Stimulated activated CD8-positive, alpha-beta memory T cell treated with anti-CD3 and anti-CD28 coated beads, Interleukin-12 subunit alpha, Interleukin-12 subunit beta, amount 100 ng/mL, for 24 hours (primary cell): Measurements from ENCODE around the gene PNKD.

ENCODE experiments used
- DNase-seq: peaks from one replicate; pipeline ENCODE4 v3.0.0-alpha.2; 2020; ENCODE audit errors: extremely low read depth

Gene PNKD, protein sequence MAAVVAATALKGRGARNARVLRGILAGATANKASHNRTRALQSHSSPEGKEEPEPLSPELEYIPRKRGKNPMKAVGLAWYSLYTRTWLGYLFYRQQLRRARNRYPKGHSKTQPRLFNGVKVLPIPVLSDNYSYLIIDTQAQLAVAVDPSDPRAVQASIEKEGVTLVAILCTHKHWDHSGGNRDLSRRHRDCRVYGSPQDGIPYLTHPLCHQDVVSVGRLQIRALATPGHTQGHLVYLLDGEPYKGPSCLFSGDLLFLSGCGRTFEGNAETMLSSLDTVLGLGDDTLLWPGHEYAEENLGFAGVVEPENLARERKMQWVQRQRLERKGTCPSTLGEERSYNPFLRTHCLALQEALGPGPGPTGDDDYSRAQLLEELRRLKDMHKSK

DNA sequence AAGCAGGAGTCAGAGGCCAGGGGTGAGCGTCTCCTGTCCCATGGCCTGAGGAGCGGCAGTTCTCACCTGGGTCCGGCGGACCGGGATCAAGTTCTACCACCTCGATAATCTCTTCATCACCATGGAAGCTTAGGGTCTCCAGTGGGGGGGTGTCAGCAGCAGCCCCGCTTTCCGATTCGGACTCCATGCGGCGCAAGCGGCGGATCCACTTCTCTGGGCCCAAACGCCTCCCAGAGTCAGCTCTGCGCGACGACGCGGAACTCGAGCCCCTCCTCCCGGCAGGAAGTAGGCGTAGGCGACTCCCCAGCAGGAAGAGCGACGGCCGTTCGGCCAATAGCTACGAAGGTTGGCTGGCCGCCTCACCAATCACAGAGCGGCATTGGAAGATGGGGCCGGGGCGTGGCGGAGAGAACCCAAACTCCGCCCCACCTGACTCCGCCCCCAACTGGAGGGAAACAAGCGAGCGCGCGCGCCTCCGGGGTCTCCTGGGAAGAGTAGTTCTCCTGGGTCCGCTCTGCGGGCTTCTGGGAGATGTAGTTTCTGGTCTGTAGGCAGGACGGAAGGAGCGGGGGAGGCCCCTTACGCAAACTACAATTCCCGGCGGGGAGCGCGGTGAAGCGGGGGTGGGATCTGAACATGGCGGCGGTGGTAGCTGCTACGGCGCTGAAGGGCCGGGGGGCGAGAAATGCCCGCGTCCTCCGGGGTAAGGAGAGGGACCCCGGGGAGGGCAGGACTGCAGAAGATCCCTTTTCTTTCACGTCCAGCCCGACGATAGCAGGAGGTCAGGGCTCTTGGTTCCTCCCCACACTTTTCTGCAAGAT lies at the start of gene PNKD, which contains the start of gene AAMP:
PNKD (plus strand) TSS at position 620 of the 821 bp plus-strand sequence; CDS start at position 637, 17 bp downstream.
AAMP (minus strand) TSS at position 238 of the 821 bp plus-strand sequence; CDS start at position 187, 51 bp downstream.
- peak; percentile 100 for DNase-seq

DNA sequence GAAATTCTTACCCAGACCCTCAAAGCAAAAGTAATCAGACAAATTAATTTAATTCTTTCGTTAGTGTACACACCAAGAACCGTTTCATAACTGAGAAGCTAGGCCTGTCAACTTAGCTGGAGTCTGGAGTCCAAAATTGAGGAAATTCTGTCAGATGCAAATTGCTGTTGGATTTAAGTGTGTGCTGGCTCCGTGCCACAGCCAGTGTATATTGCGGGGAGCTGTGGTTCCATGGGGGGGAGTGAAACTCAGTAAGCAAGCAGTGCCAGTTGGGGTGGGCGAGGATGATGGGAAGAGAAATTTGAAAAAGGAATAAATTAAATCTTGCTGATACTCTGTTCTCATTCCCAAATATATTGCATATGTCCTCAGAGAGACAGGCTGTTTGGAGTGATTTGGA lies 49.3 kb upstream of the PNKD start:
- no peak for DNase-seq

DNA sequence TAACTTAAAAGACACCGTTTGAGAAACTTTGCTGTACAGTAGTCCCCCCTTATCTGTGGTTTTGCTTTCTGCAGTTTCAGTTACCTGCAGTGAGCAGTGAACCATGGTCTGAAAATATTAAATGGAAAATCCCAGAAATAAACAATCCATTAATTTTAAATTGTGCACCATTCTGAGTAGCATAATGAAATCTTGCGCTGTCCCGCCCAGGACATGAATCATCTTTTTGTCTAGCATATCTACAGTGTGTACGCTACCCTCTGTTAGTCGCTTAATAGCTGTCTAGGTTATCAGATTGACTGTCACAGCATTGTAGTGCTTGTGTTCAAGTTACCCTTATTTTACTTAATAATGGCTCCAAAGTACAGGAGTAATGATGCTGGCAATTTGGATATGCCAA lies 47.3 kb upstream of the PNKD start:
- no peak for DNase-seq

DNA sequence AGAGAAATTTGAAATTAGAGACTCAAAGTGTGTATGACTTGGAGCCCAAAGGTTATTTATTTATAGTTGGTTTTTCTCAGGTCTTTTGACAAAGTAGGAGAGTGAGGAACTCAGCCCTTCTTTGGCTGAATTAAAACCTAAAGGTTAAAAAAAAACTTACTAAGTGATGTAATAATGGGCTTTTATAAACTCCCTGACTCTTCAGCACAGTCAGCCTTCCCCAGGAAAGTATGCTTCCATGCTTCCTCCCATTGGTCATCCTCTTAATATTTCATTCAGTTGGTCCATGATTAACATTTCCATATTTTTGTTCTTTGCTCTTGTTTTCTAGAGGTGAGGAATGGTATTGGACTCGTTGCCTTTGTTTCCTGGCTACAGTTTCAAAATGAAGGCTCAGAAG lies 46.1 kb upstream of the PNKD start:
- DNase-seq = no peak

DNA sequence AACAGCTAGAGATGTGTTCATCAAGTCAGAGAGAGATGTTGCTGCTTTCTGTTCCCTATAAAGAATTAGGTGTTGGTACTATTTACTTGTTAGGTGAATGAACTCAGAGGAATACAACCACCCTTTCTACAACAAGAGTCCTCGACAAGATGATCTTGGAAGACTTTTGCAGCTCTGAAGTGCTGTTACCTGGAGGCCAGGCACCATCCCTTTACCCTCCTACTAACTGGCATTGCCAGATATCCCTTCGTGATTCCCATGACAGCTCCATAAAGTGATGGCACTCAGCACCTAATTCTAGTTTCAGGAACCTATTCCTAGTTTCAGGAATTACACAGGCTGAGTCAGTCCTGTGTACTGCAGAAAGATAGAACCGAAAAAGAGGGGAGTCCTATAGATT lies 43.4 kb upstream of the PNKD start:
- DNase-seq = no peak

DNA sequence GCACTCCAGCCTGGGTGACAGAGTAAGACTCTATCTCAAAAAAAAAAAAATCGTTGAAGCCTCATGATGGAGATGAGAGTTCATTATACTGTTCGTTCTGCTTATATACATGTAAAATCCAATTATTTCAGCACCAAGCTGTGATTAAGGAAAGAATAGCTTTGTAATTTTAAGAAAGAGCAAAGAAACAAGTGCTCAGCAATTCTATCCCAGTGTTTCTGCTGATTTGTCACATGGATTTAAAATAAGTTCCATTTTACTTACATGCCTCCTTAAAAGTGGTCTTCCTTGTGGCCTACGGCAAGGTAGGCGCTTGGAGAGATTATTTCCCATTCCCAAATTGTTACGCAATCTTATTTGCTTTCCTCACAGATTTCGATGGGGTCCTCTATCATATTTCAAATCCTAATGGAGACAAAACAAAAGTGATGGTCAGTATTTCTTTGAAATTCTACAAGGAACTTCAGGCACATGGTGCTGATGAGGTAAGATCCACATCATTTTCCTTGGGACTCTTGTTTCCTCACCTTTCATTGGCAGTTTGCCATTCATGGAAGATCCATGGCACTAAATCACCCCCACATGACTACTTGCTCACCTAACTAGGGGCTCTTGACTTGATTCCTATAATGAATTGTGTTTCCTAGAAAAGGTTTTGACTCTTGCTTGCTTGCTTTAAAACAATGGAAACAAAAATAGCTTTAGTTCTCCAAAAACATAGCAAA lies 41.8 kb upstream of the PNKD start:
- no peak for DNase-seq

DNA sequence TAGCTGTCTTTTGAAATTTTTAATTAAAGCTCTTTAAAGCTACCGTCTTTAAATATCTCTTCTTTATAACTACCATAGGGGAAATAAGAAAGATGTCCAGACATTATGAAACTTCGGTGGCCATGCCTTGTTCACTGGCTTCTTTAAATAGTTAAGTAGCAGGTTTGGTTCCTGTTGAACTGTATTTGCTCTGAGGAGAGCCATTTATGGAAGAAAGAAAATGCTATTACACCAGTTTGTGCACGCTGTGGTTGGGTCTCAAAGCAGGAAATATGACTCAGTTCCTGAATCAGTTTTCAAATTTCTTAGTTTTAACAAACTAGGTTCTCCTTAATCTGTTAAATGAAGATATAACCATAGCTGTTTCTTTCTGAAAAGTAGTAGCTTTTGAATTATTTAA lies 41.1 kb upstream of the PNKD start:
- DNase-seq = no peak

DNA sequence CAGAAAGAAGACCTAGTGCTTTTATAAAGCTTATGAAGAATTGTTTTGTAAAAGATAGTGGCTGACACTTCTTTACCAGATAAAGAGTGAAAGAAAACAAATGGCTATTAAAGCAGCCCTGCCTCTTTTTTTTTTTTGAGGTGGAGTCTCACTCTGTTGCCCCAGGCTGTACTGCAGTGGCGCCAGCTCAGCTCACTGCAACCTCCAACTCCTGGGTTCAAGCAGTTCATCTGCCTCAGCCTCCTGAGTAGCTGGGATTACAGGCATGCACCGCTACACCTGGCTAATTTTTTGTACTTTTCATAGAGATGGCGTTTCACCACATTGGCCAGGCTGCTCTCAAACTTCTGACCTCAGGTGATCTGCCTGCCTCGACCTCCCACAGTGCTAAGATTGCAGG lies 40.5 kb upstream of the PNKD start:
- DNase-seq = no peak

DNA sequence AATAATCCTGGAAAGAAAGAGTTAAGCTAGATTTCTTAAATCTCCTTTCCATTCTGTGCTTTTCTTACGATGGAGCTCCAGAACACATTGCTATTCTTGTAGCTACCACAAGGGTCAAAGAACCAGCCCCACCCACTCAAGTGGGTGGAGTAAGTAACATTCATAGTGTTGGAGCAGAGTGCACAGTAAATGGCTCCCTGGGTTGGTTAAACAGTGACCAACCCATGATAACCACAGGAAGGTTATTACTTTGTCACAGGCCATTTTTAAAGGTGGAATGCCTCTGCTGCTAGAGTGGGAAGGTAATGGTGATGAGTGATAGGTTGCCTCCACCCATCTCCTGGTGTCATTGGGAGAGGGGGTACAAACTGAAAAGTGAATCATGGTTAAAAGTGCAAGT lies 39.4 kb upstream of the PNKD start:
- DNase-seq = no peak

DNA sequence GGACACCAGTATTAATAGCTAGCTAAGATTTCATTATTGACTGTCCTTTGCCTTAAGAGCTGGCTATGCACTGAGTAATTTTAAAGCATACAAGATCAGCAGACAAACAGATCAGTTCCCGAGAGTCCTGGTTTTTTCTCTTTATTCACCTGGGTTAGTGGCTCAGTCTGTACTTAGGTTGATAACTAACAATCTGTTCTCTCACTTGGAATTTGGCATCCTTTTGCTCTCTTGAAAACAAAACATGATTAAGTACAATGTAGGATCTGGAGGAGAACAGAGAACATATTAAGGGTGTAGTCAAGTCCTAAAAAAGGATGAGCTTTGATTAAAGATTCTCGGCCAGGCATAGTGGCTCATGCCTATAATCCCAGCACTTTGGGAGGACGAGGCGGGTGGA lies 36.8 kb upstream of the PNKD start:
- DNase-seq = no peak

DNA sequence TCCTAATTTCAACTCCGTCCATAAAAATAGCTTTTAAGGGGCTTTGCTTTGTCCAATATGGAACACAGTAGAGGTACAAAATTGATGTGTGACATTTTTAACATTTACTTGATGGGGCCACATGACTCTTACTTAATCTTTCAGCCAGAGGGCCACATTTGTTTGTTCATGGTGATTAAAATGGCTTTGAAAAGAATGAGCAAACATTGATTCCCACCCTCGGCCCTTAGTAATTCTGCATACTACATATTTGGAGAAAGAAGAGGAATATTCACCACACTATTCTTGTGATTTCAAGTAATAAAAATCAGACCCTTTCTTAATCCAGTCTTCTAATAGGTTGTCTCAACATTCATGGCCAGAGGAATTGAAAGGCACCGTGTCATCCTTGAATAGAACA lies 35.8 kb upstream of the PNKD start:
- DNase-seq = no peak

DNA sequence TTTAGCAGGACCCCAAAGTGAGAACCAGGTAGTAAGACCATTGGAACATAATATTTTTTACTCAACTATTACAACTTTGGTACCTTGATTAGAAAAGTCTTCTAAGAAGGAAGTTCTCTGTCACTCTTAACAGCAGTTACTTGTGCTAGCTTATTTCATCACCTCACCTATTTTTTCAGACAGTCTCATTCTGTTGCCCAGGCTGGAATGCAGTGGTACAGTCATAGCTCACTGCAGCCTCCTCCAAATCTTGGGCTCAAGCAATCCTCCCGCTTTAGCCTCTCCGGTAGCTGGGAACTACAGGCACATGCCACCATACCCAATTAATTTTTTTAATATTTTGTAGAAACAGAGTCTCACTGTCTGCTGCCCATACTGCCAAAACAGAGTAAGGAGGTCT lies 35.3 kb upstream of the PNKD start:
- no peak for DNase-seq

DNA sequence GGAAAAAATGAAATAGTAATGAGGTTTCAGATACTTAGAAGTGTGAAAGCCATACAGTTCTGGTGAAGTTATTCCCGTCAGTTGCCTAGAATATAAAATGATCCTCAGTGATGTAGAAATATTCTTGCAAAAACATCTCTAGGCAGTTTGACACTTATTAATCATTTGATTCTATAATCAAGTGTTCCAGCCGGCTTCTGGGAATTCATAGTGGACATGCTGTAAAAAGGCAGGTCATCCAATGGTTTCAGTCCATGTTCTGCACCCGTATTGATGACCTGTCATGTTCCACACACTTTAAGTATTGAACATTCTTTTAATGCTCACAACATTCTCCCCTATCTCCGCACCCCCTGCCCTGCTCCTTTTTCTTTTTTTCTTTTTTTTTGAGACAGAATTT lies 33.5 kb upstream of the PNKD start:
- DNase-seq = no peak

DNA sequence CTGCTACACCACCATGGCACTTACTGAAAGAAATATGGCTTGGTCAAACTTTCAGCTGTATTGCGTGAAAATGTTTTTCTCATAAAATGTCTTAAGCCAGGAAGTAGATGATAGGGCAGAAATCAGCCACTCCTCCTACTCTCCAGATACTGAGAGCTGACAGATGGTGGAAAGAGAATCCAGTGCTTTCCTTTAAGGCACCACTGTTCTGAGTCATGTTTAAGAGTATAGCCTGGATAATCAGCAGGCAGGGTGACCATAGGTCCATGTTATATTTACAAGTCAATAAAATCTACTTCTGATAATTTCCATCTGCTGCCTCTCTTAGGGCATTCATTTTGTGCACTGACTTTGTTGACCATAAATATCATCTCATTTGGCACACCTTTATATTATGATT lies 31.4 kb upstream of the PNKD start:
- DNase-seq = no peak

DNA sequence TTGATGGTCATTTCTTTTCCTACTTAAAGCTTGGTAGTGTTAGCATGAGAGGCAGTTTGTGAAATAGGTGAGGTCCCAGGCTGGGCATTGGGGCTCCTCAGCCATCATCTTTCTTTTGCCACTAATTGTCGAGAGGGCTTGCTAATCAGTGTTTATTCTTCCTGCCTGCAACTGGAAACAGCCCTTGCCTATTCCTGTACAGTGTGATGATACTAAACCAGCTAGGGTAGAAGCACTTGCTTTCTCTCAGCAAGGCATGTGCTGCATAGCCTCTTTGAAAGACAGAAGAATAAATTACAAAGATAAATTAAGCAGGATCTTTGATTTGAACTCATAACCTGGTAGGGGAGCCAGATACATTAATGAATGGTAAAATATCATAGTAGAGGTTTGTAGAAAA lies 26.1 kb upstream of the PNKD start:
- no peak for DNase-seq

DNA sequence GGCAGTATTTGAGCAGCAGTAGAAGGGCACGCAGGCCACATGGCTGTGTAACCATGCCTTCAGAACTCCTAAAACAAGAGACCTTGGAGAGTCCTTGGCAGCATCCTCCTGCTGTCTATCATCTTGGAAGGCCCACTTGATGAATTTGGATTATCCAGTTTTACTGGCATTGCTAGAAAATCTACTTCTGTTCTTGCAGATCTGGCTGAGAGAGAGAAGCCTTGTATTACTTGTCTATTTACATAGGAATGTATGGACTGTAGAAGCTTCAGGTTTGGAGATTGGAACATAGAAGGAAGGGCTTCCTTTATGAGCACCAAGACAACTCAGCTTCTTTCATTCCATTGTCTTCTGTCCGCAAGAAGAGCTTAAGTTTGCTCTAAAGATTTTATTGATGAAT lies 25.7 kb upstream of the PNKD start:
- no peak for DNase-seq

DNA sequence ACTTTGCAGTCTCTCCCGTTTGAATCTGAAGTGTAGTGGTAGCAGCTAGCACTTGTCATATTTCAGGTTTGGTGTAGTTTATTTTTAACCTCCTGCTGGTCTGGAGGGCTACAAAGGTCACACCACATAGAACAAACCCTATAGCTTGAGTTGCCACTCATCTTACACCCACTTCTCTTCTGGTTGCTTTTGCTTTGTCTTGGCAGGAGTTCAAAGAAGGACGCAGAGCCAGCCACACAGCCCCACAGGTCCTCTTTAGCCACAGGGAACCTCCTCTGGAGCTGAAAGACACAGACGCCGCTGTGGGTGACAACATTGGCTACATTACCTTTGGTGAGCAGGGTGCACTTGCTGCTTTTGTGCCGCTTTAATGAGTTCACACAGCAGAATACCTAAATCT lies 25.1 kb upstream of the PNKD start:
- DNase-seq = no peak

DNA sequence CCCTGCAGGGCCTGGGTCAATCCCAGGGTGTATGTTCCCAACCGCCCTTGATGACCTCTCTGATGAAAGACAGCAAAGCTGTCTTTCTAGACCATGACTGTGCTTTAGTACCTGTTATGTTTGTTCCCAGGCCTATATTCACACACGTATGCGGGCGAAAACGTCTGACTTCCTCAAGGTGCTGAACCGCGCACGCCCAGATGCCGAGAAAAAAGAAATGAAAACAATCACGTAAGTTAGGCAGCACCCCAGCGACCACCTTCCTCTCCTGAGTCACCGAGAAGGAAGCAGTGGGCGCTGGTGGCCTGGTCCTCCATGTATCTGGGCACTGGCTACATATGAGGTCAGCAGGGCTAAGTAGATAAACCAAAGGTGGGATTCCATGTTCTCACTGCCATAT lies 20.6 kb upstream of the PNKD start:
- no peak for DNase-seq

DNA sequence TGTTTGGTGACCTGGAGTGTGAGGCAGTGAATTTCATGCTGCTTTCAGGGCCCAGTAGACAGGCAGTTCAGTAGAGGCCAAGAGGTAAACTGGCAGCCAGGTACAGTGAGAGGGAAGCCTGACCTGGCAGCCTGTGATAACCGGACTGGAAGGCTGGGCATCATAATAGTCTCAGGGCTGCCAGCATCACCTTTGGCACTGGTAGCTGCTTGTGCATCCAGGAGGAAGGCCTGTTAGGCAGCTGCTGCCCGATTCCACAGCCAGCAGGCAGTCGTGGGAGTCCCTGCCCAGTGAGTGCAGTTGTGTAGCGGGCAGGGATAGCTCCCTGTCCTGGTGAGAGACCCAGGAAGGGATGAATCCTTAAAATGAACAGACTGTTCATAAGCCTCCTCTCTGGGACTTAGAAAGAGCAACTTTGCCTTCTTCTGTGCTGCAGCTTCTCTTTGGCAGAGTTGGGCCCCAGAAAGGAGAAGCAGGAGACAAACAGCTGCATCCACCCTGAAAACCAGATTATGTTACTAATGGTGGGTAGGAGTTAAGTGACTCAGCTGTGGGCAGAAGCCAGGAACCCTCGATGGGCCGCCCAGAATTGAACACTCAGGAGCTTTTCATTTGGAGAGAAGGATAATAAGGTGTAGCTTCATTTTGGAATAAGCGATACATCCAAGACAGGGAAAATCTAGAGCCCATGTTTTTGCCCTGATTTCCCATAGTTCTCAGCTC lies 17.6 kb upstream of the PNKD start:
- DNase-seq = no peak

DNA sequence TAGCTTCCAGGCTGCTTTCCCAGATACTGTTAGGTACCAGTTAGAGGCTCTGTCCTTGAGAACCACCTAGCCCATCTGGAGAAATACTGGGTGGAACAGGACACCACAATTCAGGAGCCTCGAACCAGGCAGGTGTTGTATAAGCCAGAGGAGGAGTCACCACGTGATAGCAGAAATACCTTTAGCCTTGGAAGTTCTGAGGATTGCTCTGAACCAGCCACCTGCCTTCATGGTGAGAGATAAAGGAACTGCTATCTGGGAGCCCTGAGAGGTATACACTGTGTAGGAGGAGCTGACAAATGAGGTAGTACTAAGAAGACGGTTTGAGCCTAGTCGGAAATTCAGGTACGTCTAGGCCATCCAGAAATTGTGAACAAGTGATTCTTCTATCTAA lies 17.1 kb upstream of the PNKD start:
- no peak for DNase-seq

DNA sequence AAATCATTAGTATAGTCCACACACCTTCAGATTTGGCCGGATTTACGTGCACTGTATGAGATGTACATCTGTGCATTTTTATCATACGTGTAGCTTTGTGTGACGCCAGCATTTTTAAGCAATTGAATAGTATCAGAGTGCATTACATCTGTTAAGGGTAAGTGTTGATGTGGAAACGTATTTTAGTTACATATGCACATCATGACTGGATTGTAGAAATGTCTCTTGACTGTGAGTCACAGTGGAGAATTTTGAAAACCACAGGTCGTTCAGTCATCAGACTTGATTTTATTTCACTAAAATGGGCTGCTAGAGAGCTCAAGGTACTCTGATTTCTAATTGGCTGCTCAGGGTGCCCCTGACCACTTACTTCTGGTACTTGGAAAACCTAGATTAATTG lies 14.9 kb upstream of the PNKD start:
- DNase-seq = no peak
